HG03558 (cell line): ENCODE results near the gene MX2.

Experiments used
- ATAC-seq: cut with Tn5 transposase; IDR thresholded peaks from one replicate; pipeline ENCODE4 v1.9.1; 2021; ENCODE audit warnings: moderate number of reproducible peaks; ENCODE audit not compliant: unreplicated experiment; ENCODE audit errors: extremely low read depth

MX2 gene

GRCh38 chr21:41453198-41453597 lies 91.4 kb downstream of the MX2 start:
- ATAC-seq = no peak

GRCh38 chr21:41453761-41454160 lies 91.9 kb downstream of the MX2 start:
- no peak for ATAC-seq

- no peak for ATAC-seq
Measured at GRCh38 chr21:41458121-41458520, 96.3 kb downstream of the MX2 start.

- ATAC-seq = no peak
Measured at GRCh38 chr21:41458559-41458958, 96.7 kb downstream of the MX2 start.
